Fibroblast of skin of scalp (primary cell): ENCODE results near the gene MGAM2. TPM values are rescaled to one million over a fixed set of nuclear protein-coding genes. Genes with fewer than 3 reads are reported as not detected.
"Not testable (repeated sequence)": the region's sequence is repeated elsewhere in the genome, so short reads cannot be mapped to it uniquely, and the experiment has no call there.

Experiments
- DNase-seq: peaks from one replicate; pipeline ENCODE4 v3.0.0-alpha.2; 2013
- polyA plus RNA-seq, 2 experiments: library from polyadenylated mRNA; unstranded; fragments of 120-200 nt; gene quantifications; one replicate each; pipeline ENCODE4 v1.2.1, GENCODE V29; 2013; ENCODE audit not compliant: insufficient read length in 2 of 2

MGAM2 gene
- polyA plus RNA-seq (2013, experiment 1 of 2; ENCODE audit: insufficient read length), result not detected
- not detected for polyA plus RNA-seq (2013, experiment 2 of 2; ENCODE audit: insufficient read length)

- DNase-seq, result no peak
These were observed at the start of gene MGAM2 for GRCh38 chr7:142111499-142111898. Gene MGAM2, plus strand, starts transcription at chr7:142111718. Its CDS starts 5,156 bp downstream, at chr7:142116874.

- peak; percentile 1 for DNase-seq
These were observed 47.7 kb upstream of the MGAM2 start for GRCh38 chr7:142063551-142064442.

GRCh38 chr7:142066536-142066935, 45.0 kb upstream of the MGAM2 start:
- no peak for DNase-seq

- no peak for DNase-seq
These were observed 33.8 kb upstream of the MGAM2 start for GRCh38 chr7:142077762-142078161.

DNA sequence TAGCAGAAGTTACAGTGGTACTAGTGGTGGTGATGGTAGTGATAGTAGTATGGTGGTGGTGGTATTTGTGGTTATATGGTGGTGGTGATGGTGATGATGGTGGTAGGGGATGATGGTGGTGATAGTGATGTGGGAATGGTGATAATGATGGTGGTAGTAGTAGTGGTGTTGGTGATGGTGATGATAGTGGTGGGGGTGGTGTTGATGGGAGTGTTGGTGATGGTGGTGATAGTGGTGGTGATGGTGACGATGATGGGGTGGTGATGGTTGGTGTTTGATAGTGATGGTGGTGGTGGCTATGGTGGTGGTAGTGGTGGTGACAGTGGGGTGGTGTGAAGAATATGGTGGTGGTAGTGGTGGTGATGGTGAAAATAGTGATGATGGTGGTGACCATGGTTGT, 27.9 kb upstream of the MGAM2 start:
- no peak for DNase-seq

GRCh38 chr7:142085428-142085827, 26.1 kb upstream of the MGAM2 start:
- DNase-seq, result no peak

DNA sequence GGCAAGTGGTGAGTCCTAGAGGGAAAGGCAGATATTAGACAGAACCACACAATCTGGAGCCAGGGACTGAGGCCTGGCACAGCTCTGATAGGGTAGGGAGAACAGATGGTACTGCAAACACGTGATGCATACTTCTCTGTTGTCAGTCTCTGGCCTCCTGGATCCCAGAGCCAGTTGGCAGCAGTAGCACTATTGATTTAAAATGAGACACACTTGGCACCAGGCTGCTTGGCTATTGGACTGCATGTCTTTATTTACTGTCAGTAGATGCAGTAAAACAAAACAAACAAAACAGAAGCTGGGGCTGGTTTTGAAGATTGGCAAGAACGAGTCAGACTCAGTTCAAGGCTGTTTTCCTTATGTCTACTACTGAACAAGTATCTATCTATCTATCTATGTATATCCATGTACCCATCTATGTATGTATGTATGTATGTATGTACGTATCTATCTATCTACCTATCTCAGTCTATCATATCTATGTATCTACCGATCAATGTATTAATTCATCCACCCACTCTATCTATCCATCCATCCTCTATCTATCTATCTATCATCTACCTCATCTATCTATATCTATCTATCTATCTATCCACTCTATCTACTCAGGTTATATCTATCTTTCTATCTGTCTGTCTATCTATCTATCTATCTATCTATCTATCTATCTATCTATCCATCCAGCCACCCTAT, 23.4 kb upstream of the MGAM2 start:
- no peak for DNase-seq

DNA sequence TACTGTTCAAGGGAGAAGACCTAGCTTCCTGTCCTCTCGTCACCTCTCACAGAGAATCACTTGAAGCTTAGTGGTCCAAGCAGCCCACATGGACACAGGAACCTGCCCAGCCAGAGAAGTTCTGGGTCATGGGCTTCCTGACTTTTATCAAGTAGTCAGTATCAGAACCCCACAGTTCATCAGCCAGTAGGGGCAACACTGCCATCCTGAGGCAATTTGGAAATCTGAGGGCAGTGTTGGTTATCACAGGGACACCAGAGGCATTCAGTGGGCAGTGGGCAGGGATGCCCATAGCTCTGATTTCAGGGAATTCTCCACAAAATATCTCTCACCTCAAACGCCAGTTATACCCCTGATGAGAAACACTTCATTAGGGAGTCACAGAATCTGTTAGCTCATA, 22.5 kb upstream of the MGAM2 start:
- DNase-seq, result no peak

- DNase-seq, result no peak
These were observed 19.6 kb upstream of the MGAM2 start for GRCh38 chr7:142091961-142092360.

DNA sequence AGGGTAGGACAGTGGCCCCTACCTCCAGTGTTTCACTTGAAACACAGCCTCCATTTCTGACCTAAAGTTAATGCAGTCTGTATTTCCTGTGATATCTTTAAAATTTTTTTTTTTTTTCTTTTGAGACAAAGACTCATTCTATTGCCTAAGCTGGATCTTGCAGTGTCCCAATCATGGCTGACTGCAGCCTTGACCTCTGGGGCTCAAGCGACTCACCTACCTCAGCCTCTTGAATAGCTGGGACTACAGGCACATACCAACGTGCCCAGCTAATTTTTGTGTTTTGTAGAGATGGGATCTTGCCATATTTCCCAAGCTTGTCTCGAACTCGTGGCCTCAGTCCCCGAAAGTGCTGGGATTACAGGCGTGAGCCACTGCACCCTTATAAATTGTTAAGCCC, 16.7 kb upstream of the MGAM2 start:
- DNase-seq, result no peak

DNA sequence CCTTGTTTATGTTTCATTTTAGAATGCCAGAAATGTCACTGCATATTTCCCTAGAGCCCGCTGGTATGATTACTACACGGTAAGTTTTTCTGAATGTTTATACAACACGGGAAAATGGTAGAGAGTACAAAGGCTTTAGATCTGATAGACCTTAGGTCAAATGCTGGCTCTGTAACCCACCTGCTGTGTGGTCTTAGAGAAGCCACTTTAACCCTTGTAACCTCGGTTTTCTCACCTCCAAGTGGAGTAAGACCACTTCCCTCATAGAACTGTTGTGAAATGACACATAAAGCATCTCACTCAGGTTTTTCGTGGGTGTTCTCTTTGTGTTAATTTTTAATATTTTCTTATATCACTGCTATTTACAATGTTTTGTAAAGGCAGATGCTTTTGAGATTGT, 13.9 kb upstream of the MGAM2 start:
- no peak for DNase-seq

- no peak for DNase-seq
These were observed 13.5 kb upstream of the MGAM2 start for GRCh38 chr7:142098004-142098403.

- not testable (repeated sequence) for DNase-seq
These were observed 12.2 kb upstream of the MGAM2 start for GRCh38 chr7:142099347-142099746.

GRCh38 chr7:142100634-142101033, 10.9 kb upstream of the MGAM2 start:
- no peak for DNase-seq

GRCh38 chr7:142101794-142102193, 9.7 kb upstream of the MGAM2 start:
- not testable (repeated sequence) for DNase-seq

GRCh38 chr7:142104550-142105527, 6.7 kb upstream of the MGAM2 start:
- DNase-seq, result no peak

GRCh38 chr7:142108728-142109505, 2.6 kb upstream of the MGAM2 start:
- no peak for DNase-seq

- DNase-seq, result no peak
These were observed 1.4 kb upstream of the MGAM2 start for GRCh38 chr7:142110098-142110497.

GRCh38 chr7:142110638-142111037, 880 bp upstream of the MGAM2 start:
- DNase-seq, result no peak

- DNase-seq, result no peak
These were observed 568 bp downstream of the MGAM2 start for GRCh38 chr7:142112086-142112485.

GRCh38 chr7:142114207-142114606, 2.7 kb downstream of the MGAM2 start:
- no peak for DNase-seq

- no peak for DNase-seq
These were observed 9.0 kb downstream of the MGAM2 start for GRCh38 chr7:142120524-142120923.
